ENCODE data around the gene THNSL1.

DNA sequence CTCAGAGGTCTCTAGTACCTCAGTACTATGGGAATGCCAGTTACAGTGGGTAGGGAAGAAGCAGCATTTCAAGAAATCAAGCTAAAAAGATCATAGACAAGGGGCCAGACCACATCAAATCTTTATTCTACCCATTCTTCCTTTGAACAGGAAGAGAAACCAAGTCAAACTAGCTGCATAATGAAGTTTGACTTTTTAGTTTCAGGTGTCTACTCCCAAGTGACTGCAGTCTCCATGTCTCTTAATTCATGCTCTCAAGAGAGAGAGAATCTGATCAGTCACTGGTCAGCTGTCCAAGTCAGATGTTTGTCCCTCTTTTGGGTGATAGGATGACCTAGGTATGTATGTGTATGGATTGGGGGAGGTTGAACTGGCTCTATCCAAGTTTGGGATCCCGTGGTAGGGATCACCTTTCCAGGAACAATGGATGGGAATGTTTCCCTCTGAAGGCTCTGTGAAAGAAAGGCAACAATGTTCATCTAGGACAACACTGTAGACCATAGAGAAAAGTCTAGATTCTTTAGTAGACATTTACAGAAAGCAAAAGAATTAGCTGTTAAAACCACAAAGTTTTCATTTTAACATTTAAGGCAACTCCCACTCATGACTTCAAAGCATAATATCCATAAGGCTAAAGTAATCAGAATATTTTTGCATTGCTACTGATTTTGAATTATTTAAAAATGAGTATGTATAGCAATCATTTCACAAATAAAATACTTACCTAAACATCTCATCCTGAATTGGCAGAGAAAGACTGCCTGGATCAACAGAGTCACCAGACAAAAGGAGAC, 33.9 kb upstream of the THNSL1 start:
- no peak for TF ChIP-seq GATA2 (IDR thresholded peaks at IDR 0.05; ENCODE audit: low read depth, low read length)
- TF ChIP-seq GATA3 (IDR thresholded peaks at IDR 0.05; ENCODE audit: low read depth, low read length), result no peak
